K562 (cell line): ENCODE results near the gene SMC3. TPM values are rescaled to one million over a fixed set of nuclear protein-coding genes. Genes with fewer than 3 reads are reported as not detected.

ENCODE experiments used
- ATAC-seq: fragments of 200-7000 bp; cut with Tn5 transposase; 3 replicates; pipeline ENCODE4 v1.9.1; 2020; ENCODE audit warnings: moderate library complexity
- BruUV-seq: library from RNA; stranded (reverse); fragments of 400-500 nt; replicated peaks from 2 replicates; lab custom pipeline; 2021; lab: Mats Ljungman, UMichigan
- CTCF ChIA-PET: fragments of 300-600 bp; formaldehyde crosslinking; extraction: SDS; loops from one replicate; lab custom pipeline; 2021; ENCODE audit warnings: low intra/inter-chr PET ratio; lab: Yijun Ruan, JAX
- POLR2A ChIA-PET: fragments of 300-600, 350-650 bp; sonication (Branson Sonifier 250); formaldehyde crosslinking; extraction: SDS; loops from one replicate; lab custom pipeline; 2021; ENCODE audit warnings: antibody characterized with exemption, inconsistent platforms; lab: Yijun Ruan, JAX
- DNase-seq, 4 experiments: peaks; one replicate each; pipeline versions ENCODE4 v3.0.0 to v3.0.0-alpha.2; 2011 to 2018; ENCODE audit warnings: low spot score in 3 of 4, mixed read lengths in 3 of 4; ENCODE audit errors: extremely low read depth in 1 of 4
- FAIRE-seq: peaks from 2 replicates; lab custom pipeline; 2011; peaks lifted over from hg19 to GRCh38; lab: Jason Lieb, UNC
- H2AFZ ChIP-seq: 2 replicates; pipeline ENCODE4 v1.6.0; 2011; ENCODE audit warnings: low read depth, low read length, control low read depth, inconsistent platforms
- H3K27ac ChIP-seq: fragments of 200-600 bp; 3 replicates; pipeline ENCODE4 v1.8.0; 2011; ENCODE audit warnings: low read depth, mild to moderate bottlenecking, control low read depth, inconsistent platforms, low read length, moderate library complexity, mixed read lengths; ENCODE audit errors: extremely low read depth
- H3K27me3 ChIP-seq, 2 experiments: fragments of 300-600 bp in 1 of 2; 2 replicates in 1 of 2; 3 replicates in 1 of 2; pipeline versions ENCODE4 v1.6.0 to v1.8.0; 2011; ENCODE audit warnings: inconsistent platforms in 2 of 2, low read length in 2 of 2, mild to moderate bottlenecking in 1 of 2, mixed read lengths in 1 of 2, moderate library complexity in 1 of 2; ENCODE audit not compliant: control insufficient read depth in 2 of 2, insufficient read depth in 2 of 2
- H3K36me3 ChIP-seq: fragments of 300-600 bp; 3 replicates; pipeline ENCODE4 v1.8.0; 2011; ENCODE audit warnings: mild to moderate bottlenecking, low read length, inconsistent platforms; ENCODE audit not compliant: control insufficient read depth, insufficient read depth
- H3K4me1 ChIP-seq, 2 experiments: fragments of 200-600 bp in 1 of 2; replicated peaks in 1 of 2; 2 replicates in 1 of 2; 3 replicates in 1 of 2; pipeline versions ENCODE4 v1.5.1 to v1.8.0; 2011; ENCODE audit warnings: inconsistent platforms in 2 of 2, low read length in 2 of 2, mild to moderate bottlenecking in 1 of 2, mixed read lengths in 1 of 2, moderate library complexity in 1 of 2; ENCODE audit not compliant: control insufficient read depth in 2 of 2, insufficient read depth in 2 of 2
- H3K4me2 ChIP-seq: 2 replicates; pipeline ENCODE4 v1.6.1; 2011; ENCODE audit warnings: low read length, control low read depth, inconsistent platforms, mixed read lengths; ENCODE audit not compliant: insufficient read depth
- H3K4me3 ChIP-seq: fragments of 200-600 bp; sonication (generic), shearing (Covaris generic); 2 replicates; pipeline ENCODE4 v1.5.1; 2016; ENCODE audit warnings: control low read depth, inconsistent platforms
- H3K79me2 ChIP-seq: fragments of 200-600 bp; 3 replicates; pipeline ENCODE4 v1.8.0; 2011; ENCODE audit warnings: low read length, inconsistent platforms; ENCODE audit not compliant: control insufficient read depth, insufficient read depth
- H3K9ac ChIP-seq, 2 experiments: 2 replicates each; pipeline versions ENCODE4 v1.6.0 to v1.6.1; 2011; ENCODE audit warnings: low read depth in 2 of 2, low read length in 2 of 2, control low read depth in 1 of 2, inconsistent platforms in 1 of 2, mild to moderate bottlenecking in 1 of 2, mixed read lengths in 1 of 2; ENCODE audit not compliant: insufficient read depth in 1 of 2
- H3K9me1 ChIP-seq: one replicate; pipeline ENCODE4 v1.6.0; 2011; ENCODE audit warnings: inconsistent platforms, mild to moderate bottlenecking, low read length, moderate library complexity; ENCODE audit not compliant: control insufficient read depth, insufficient read depth
- H3K9me3 ChIP-seq: replicated peaks from 2 replicates; pipeline ENCODE4 v1.5.1; 2011; ENCODE audit warnings: low read depth, low read length, inconsistent platforms; ENCODE audit not compliant: control insufficient read depth, insufficient read depth
- H4K20me1 ChIP-seq: replicated peaks from 2 replicates; pipeline ENCODE4 v1.6.1; 2011; ENCODE audit warnings: low read length, inconsistent platforms, mixed read lengths; ENCODE audit not compliant: control insufficient read depth, insufficient read depth
- EP400 ChIP-seq: fragments of 450-650 bp; IDR thresholded peaks from 2 replicates; pipeline ENCODE4 v1.6.1; 2017; ENCODE audit warnings: antibody characterized with exemption, mild to moderate bottlenecking, moderate library complexity
- ESRRB ChIP-seq: fragments of 250-450 bp; sonication (Bioruptor Pico); IDR thresholded peaks from 2 replicates; pipeline ENCODE4 v1.5.0; 2020; ENCODE audit warnings: mild to moderate bottlenecking, moderate library complexity, borderline replicate concordance
- KDM2B ChIP-seq: fragments of 250-450 bp; sonication (Bioruptor Pico); IDR thresholded peaks from 2 replicates; pipeline ENCODE4 v1.8.0; 2021; ENCODE audit warnings: mild to moderate bottlenecking, moderate library complexity
- KDM5B ChIP-seq: fragments of 200-600 bp; sonication (generic); IDR thresholded peaks from 2 replicates; pipeline ENCODE4 v1.6.1; 2012; ENCODE audit warnings: low read depth, mild to moderate bottlenecking, moderate library complexity, low read length, control low read depth, inconsistent platforms; ENCODE audit not compliant: insufficient replicate concordance
- MAFF ChIP-seq: IDR thresholded peaks from 2 replicates; pipeline ENCODE4 v1.6.1; 2012; ENCODE audit warnings: low read length, improper control_type of control experiment
- MAZ ChIP-seq, 2 experiments: fragments of 450-650 bp in 1 of 2; sonication (generic) in 1 of 2; formaldehyde crosslinking; IDR thresholded peaks in 1 of 2; conservative IDR thresholded peaks in 1 of 2; 2 replicates each; pipeline versions ENCODE4 v1.4.0 to v1.5.0; 2020; ENCODE audit warnings: mild to moderate bottlenecking in 1 of 2, missing genetic modification reagents in 1 of 2
- POU5F1 ChIP-seq: fragments of 150-350 bp; IDR thresholded peaks from 2 replicates; pipeline ENCODE4 v1.6.1; 2014; ENCODE audit warnings: borderline replicate concordance, low read length, low read depth, mild to moderate bottlenecking; ENCODE audit not compliant: partially characterized antibody
- RAD21 ChIP-seq, 2 experiments: fragments of 250-450 bp in 1 of 2; fragments of 450-650 bp in 1 of 2; sonication (Bioruptor Pico) in 1 of 2; formaldehyde crosslinking in 1 of 2; IDR thresholded peaks in 1 of 2; conservative IDR thresholded peaks in 1 of 2; 2 replicates each; pipeline versions ENCODE4 v1.4.0 to v1.8.0; 2020 to 2022; ENCODE audit warnings: mild to moderate bottlenecking in 2 of 2, moderate library complexity in 1 of 2
- SETDB1 ChIP-seq: IDR thresholded peaks from one replicate; pipeline ENCODE4 v1.6.1; 2012; ENCODE audit warnings: low read length, control low read depth, inconsistent platforms
- SMC3 ChIP-seq: conservative IDR thresholded peaks from 2 replicates; pipeline ENCODE4 v1.6.1; 2011; ENCODE audit warnings: low read depth, low read length, improper control_type of control experiment; ENCODE audit not compliant: insufficient read depth
- SUPT5H ChIP-seq: fragments of 450-650 bp; IDR thresholded peaks from 2 replicates; pipeline ENCODE4 v1.6.1; 2016
- ZBED1 ChIP-seq: IDR thresholded peaks from 2 replicates; pipeline ENCODE4 v1.6.1; 2014
- ZBTB33 ChIP-seq: sonication (generic); formaldehyde crosslinking; IDR thresholded peaks from 2 replicates; pipeline ENCODE4 v1.8.1; 2023; ENCODE audit warnings: mild to moderate bottlenecking, missing genetic modification reagents
- ZBTB8A ChIP-seq: fragments of 450-650 bp; IDR thresholded peaks from 2 replicates; pipeline ENCODE4 v1.6.1; 2018; ENCODE audit warnings: mild to moderate bottlenecking, moderate library complexity; ENCODE audit not compliant: partially characterized antibody
- ZNF146 ChIP-seq: IDR thresholded peaks from one replicate; pipeline ENCODE4 v1.6.1; 2018; ENCODE audit warnings: missing compliant biosample characterization; ENCODE audit not compliant: unreplicated experiment
- ZNF280A ChIP-seq: fragments of 450-650 bp; IDR thresholded peaks from 2 replicates; pipeline ENCODE4 v1.6.1; 2018; ENCODE audit warnings: mild to moderate bottlenecking, low read depth; ENCODE audit not compliant: partially characterized antibody
- ZNF282 ChIP-seq: sonication (generic); formaldehyde crosslinking; IDR thresholded peaks from 2 replicates; pipeline ENCODE4 v1.8.1; 2023; ENCODE audit warnings: missing genetic modification reagents
- ZZZ3 ChIP-seq: fragments of 450-650 bp; IDR thresholded peaks from 2 replicates; pipeline ENCODE4 v1.6.1; 2016; ENCODE audit warnings: antibody characterized with exemption, mild to moderate bottlenecking, moderate library complexity
- WGBS: fragments of 100-300 bp; shearing (Covaris generic); methylation state at CpG from one replicate; pipeline ENCODE4 v1.1.6; 2016; ENCODE audit warnings: low coverage, mixed read lengths; ENCODE audit not compliant: insufficient coverage; ENCODE audit errors: missing lambda C conversion rate; 5-methylcytosine and 5-hydroxymethylcytosine counted together
- in situ Hi-C: fragments of 300-500 bp; cut with MboI; formaldehyde crosslinking; loops from 4 replicates; pipeline ENCODE4 v1.15.0; 2018; ENCODE audit warnings: inconsistent platforms, mixed read lengths
- intact Hi-C: fragments of 100-400 bp; cut with micrococcal nuclease; formaldehyde crosslinking; loops from 2 replicates; pipeline ENCODE4 v1.14.2; 2022
- polyA plus RNA-seq, 8 experiments: library from polyadenylated mRNA; depleted of rRNA in 4 of 8; stranded (reverse) in 5 of 8; unstranded in 3 of 8; fragments of >200 nt; fragmentation: Nextera tagmentation in 2 of 8; fragmentation: Illumina TruSeq in 1 of 8; extraction: Ambion mirVana in 2 of 8; extraction: Trizol in 1 of 8; gene quantifications; 2 replicates each; pipeline versions ENCODE4 v1.2.1 to v1.2.3, GENCODE V29; 2011 to 2014; ENCODE audit warnings: inconsistent platforms in 1 of 8, missing spikeins in 1 of 8
- total RNA-seq, 7 experiments: library from RNA; depleted of rRNA in 6 of 7; stranded (reverse); fragments of >200 nt in 6 of 7; fragmentation: Illumina TruSeq in 2 of 7; extraction: Trizol in 2 of 7; gene quantifications; 2 replicates each; pipeline versions ENCODE4 v1.2.1 to v1.2.3, GENCODE V29; 2011 to 2021; ENCODE audit warnings: low replicate concordance in 1 of 7

The SMC3 gene
- total and polyA plus RNA-seq, 9 of the 15 experiments (the other 6 are each of a cell fraction or from before 2014, with no cell fraction given): 21.3 to 62.6 (median 39.3) TPM

- intact Hi-C loops: loop anchor here (2.0 kb wide), 1 partner anchor 290 kb away; no protein-coding TSS in a partner anchor
- peak; percentile 87 for ATAC-seq
- peak; percentile 63 for FAIRE-seq
- Histone ChIP-seq H3K4me3 (no peak overlapping the region), H2AFZ (no peak overlapping the region), H3K9me1 (no peaks in the 10 kb centered on the region), H3K4me1 (no peaks in the 10 kb centered on the region), H3K36me3 (peaks cover 88% of the 10 kb centered on the region), H3K4me2 (no peak overlapping the region), H3K79me2 (no peaks in the 10 kb centered on the region), H3K27me3 (no peaks in the 10 kb centered on the region), H3K9ac (no peak overlapping the region), H4K20me1 (no peaks in the 10 kb centered on the region), H3K9me3 (no peaks in the 10 kb centered on the region), H3K27ac (no peak overlapping the region)
- in situ Hi-C loops: loop anchor here (25.0 kb wide), 1 partner anchor 287 kb away; no protein-coding TSS in a partner anchor
- POLR2A ChIA-PET: interaction anchor here (0.9 kb wide), 1 partner anchor 10 kb away, joined by 3 read pairs; no protein-coding TSS in a partner anchor
- BruUV-seq: no TSS peak
- peak in 3 of 4 experiments; percentile 13 to 62 (median 21) for DNase-seq
- CTCF ChIA-PET: interaction anchor here (0.9 to 1.8 kb wide), 3 partner anchors 44 to 463 kb away, joined by 3 to 4 read pairs (median 4); no protein-coding TSS in a partner anchor
- WGBS: 34% methylated on average over 2 of the region's 2 CpGs
- TF ChIP-seq MAZ (CRISPR knock-in tag; conservative IDR thresholded peaks at IDR 0.05 in 1 of 2, IDR thresholded peaks at IDR 0.05 in 1 of 2) (no peak), EP400 (peak; percentile 17; the same call in 1 of the 2 replicates), SETDB1 (no peak), MAFF (no peak), ZBTB33 (no peak), SUPT5H (no peak), ZBTB8A (no peak), ZNF280A (no peak), ZBED1 (no peak), KDM2B (CRISPR knock-in tag) (no peak), KDM5B (no peak), ZZZ3 (0 out of 2 replicates have a peak, but pooled peaks have one; percentile 29), SMC3 (0 out of 2 replicates have a peak, but pooled peaks have one; percentile 18), POU5F1 (no peak), RAD21 (CRISPR knock-in tag; conservative IDR thresholded peaks at IDR 0.05 in 1 of 2, IDR thresholded peaks at IDR 0.05 in 1 of 2) (peak; percentile 31 to 49; a peak in 3 of 4 replicates), ZNF146 (CRISPR knock-in tag) (no peak), ESRRB (CRISPR knock-in tag) (no peak), ZNF282 (CRISPR knock-in tag) (no peak)
These were observed 33.1 kb downstream of the SMC3 start for GRCh38 chr10:110600487-110601101.
